Measurements from ENCODE around the gene ASPSCR1.

ASPSCR1 gene

GRCh38 chr17:81960130-81960958 lies 17.1 kb upstream of the ASPSCR1 start:
- no peak for FAIRE-seq

DNA sequence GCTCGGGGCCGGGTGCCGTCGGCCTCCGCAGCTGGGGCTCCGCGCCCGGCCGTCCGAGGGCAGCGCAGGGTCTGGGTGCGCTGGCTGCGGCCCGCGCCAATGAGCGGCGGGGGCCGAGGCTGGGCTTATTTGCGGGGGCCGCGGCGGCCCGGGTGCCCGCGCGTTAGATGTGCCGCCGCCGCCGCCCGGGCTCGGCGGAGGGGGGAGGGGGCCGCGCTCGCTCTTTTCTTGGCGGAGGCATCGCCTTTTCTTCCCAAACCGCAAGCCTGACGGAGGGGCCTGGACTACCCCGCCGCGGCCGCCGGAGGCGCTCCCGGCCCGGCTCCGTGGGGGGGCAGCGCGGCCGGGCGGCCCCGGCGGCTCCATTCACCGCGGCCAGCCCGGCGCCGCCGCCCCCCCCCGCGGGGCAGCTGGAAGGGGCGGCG lies 16.3 kb upstream of the ASPSCR1 start, which contains the start of gene NOTUM:
NOTUM (minus strand) TSS at position 101 of the 425 bp plus-strand sequence. CDS start 278 bp downstream, outside the sequence.
- FAIRE-seq = no peak
- DNase-seq (ENCODE audit: insufficient read length, low spot score) = no peak

More at GRCh38 chr17:81960130-81960958, 17.1 kb upstream of the ASPSCR1 start:
- TF ChIP-seq POLR2A (IDR thresholded peaks at IDR 0.05; ENCODE audit: low read depth, low read length) = no peak
- TF ChIP-seq TAF1 (IDR thresholded peaks at IDR 0.05; ENCODE audit: low read depth, low read length) = no peak
- TF ChIP-seq PAX5 (IDR thresholded peaks at IDR 0.05; ENCODE audit: insufficient read depth, low read length, severe bottlenecking) = no peak
- no peak for TF ChIP-seq POLR2AphosphoS5 (IDR thresholded peaks at IDR 0.05; ENCODE audit: low read depth, low read length)
- no peak for TF ChIP-seq POU2F2 (IDR thresholded peaks at IDR 0.05; ENCODE audit: low read depth, low read length)
- TF ChIP-seq SPI1 (IDR thresholded peaks at IDR 0.05; ENCODE audit: low read depth, low read length) = no peak
- DNase-seq (ENCODE audit: insufficient read length, low spot score) = no peak

DNA sequence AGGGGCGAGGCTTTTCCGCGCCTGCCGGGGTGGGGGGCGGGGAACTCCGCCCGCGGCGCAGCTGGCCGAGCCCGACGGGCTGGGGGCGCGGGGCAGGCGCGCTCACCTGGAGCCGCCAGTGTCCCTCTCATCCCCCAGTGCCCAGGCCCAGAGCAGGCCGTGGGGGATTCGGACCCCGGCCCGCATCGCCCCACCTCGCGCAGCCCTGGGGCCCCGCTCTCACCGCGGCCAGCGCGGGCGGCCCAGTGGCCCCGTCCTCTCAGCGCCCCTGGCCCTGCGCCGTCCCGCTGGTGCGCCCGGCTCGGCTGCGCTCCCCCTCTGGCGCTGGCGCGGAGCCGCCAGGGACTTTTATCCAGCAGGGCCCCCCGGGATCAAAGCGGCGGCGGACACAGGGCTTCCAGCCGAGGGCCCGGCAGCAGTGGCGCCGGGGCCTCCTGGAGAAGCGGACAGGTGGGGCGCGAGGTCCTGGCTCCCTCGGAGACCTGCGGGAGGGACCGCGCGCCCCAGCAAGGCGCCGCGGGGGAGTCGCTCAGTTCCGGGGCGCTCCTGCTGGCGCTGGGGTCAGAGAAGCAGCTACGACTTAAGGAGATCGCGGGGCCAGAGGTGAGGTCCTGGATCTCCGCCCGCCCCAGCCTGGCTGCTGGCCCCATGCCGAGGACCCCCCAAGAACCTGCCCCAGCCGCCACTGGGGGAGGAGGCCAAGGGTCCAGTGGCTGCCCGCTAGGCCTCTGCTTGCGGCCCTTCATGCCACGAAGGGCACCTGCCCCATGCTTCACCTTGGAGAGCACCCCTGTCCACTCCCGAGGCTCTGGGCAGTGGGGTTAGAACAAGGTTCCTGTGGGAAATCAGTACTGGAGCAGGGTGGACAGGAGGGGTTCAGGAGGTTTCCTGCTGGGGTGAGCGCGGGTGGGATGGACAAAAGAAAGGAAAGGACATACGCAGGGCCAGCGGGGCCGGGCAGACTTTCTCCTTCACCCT lies 15.6 kb upstream of the ASPSCR1 start:
- FAIRE-seq = no peak
- TF ChIP-seq SPI1 (IDR thresholded peaks at IDR 0.05; ENCODE audit: low read depth, low read length) = no peak
- no peak for TF ChIP-seq POU2F2 (IDR thresholded peaks at IDR 0.05; ENCODE audit: low read depth, low read length)
- TF ChIP-seq POLR2A (IDR thresholded peaks at IDR 0.05; ENCODE audit: low read depth, low read length) = no peak
- no peak for TF ChIP-seq TAF1 (IDR thresholded peaks at IDR 0.05; ENCODE audit: low read depth, low read length)
- no peak for TF ChIP-seq PAX5 (IDR thresholded peaks at IDR 0.05; ENCODE audit: insufficient read depth, low read length, severe bottlenecking)
- TF ChIP-seq POLR2AphosphoS5 (IDR thresholded peaks at IDR 0.05; ENCODE audit: low read depth, low read length) = no peak
- DNase-seq (ENCODE audit: insufficient read length, low spot score) = no peak

More for the DNA sequence above, 16.3 kb upstream of the ASPSCR1 start, which contains the start of gene NOTUM:
- no peak for TF ChIP-seq POLR2AphosphoS5 (IDR thresholded peaks at IDR 0.05; ENCODE audit: low read depth, low read length)
- TF ChIP-seq POLR2A (IDR thresholded peaks at IDR 0.05; ENCODE audit: low read depth, low read length) = no peak
- no peak for TF ChIP-seq TAF1 (IDR thresholded peaks at IDR 0.05; ENCODE audit: low read depth, low read length)
- no peak for TF ChIP-seq POU2F2 (IDR thresholded peaks at IDR 0.05; ENCODE audit: low read depth, low read length)
- TF ChIP-seq SPI1 (IDR thresholded peaks at IDR 0.05; ENCODE audit: low read depth, low read length) = no peak

- no peak for TF ChIP-seq PAX5 (IDR thresholded peaks at IDR 0.05; ENCODE audit: insufficient read depth, low read length, severe bottlenecking)
- no peak for TF ChIP-seq TAF1 (IDR thresholded peaks at IDR 0.05; ENCODE audit: low read depth, low read length)
- no peak for TF ChIP-seq POU2F2 (IDR thresholded peaks at IDR 0.05; ENCODE audit: low read depth, low read length)
- no peak for TF ChIP-seq SPI1 (IDR thresholded peaks at IDR 0.05; ENCODE audit: low read depth, low read length)
- TF ChIP-seq POLR2AphosphoS5 (IDR thresholded peaks at IDR 0.05; ENCODE audit: low read depth, low read length) = no peak
- TF ChIP-seq POLR2A (IDR thresholded peaks at IDR 0.05; ENCODE audit: low read depth, low read length) = no peak
- DNase-seq (ENCODE audit: insufficient read length, low spot score) (no peak), FAIRE-seq (no peak)
Observed at GRCh38 chr17:81962499-81963441, 14.7 kb upstream of the ASPSCR1 start.

DNA sequence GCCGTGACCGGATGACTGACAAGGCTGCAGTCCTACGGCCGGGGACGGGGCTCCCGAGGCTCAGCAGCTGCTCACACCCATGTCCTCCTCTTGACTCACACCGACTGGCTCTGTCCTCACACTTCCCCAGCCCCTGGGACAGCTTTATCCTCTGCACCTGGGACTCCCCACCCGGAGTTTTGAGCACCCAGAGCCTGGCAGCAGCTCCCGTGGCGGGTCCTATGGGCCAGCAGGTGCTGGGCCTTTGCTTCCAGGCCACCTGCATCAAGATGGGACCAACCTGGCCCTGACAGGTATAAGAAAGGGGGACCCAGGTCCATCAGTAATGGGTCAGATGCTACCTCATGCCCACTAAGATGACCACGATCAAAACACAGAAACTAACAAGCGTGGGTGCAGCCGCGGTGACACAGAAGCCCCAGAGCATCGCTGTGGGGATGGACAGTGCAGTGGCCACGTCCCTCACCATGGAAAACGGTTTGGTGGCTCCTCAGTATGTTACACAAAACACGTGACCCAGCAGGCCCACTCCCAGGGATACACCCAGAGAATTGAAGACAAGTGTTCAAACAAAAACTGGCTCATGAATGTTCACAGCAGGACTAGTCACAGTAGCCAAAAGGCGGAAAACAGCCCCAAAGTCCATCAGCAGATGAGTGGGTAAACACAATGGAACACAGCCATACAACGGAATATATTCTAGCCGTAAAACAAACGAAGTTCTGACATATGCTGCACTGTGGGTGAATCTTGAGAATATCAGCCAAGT lies 13.2 kb upstream of the ASPSCR1 start:
- FAIRE-seq (no peak), DNase-seq (ENCODE audit: insufficient read length, low spot score) (no peak)

DNA sequence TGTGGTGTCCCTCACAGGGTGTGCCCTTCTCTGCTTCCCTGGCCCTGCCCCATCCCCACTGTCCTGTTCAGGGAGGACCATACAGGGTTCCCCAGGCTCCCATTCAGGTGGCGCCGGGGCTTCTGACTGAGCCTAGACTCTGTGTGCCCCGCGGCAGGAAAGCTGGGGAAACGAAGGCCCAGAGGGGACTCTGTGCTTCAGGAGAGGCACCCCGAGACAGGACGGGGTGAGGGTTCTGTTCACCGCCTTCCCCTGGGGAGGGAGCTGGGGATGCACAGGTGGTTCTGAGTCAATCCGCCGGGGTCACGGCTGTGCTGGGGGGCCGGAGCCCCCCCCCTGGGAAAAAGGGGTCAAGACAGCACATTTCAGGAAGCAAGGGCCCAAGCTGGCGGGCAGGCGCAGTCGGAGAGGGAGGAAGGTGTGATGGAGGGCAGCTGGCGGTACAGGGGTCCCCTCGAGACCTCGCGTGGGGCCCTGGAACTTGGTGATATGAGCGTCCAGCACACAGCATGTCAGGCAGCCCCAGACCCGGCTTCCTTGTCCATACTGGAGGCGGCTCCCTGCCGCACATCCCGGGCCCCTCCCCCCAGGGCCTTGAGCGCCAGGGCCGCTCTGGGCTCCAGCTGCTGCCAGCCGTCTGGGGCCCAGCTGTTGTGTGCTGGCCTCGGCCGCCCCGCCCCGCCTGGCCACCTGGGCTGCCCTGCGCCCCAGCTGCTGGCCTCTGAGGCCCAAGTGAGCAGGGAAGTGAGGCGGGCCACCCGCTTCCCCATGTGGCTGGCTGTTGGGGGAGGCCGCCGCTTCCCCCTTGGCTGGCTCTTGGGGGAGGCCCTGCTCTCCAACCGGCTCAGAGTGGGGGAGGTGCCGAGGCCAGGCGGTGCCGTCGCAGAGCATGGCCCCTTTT lies 10.8 kb upstream of the ASPSCR1 start:
- FAIRE-seq = no peak
- TF ChIP-seq POLR2A (IDR thresholded peaks at IDR 0.05; ENCODE audit: low read depth, low read length) (no peak), POLR2AphosphoS5 (IDR thresholded peaks at IDR 0.05; ENCODE audit: low read depth, low read length) (no peak), POU2F2 (IDR thresholded peaks at IDR 0.05; ENCODE audit: low read depth, low read length) (no peak), TAF1 (IDR thresholded peaks at IDR 0.05; ENCODE audit: low read depth, low read length) (no peak), PAX5 (IDR thresholded peaks at IDR 0.05; ENCODE audit: insufficient read depth, low read length, severe bottlenecking) (no peak), SPI1 (IDR thresholded peaks at IDR 0.05; ENCODE audit: low read depth, low read length) (no peak)

More for the DNA sequence above, 13.2 kb upstream of the ASPSCR1 start:
- no peak for TF ChIP-seq PAX5 (IDR thresholded peaks at IDR 0.05; ENCODE audit: insufficient read depth, low read length, severe bottlenecking)
- no peak for TF ChIP-seq SPI1 (IDR thresholded peaks at IDR 0.05; ENCODE audit: low read depth, low read length)
- TF ChIP-seq POU2F2 (IDR thresholded peaks at IDR 0.05; ENCODE audit: low read depth, low read length) = no peak

DNA sequence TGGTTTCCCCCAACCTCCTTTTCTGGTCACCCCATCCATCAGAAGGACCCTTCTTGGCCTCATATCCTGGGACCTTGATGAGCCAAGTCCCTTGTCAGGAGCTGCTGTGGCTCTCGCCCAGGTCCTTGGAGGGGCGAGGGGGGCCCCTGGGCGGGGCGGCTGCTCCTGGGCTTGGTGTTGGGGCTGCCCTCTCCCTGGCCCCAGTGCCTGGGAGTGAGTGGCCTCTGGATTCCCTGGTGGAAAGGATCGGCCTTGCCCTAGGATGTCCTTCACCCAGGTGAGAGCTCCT lies 10.2 kb upstream of the ASPSCR1 start:
- FAIRE-seq (no peak), DNase-seq (ENCODE audit: insufficient read length, low spot score) (no peak)

More for the DNA sequence above, 10.8 kb upstream of the ASPSCR1 start:
- no peak for DNase-seq (ENCODE audit: insufficient read length, low spot score)

More for the DNA sequence above, 10.2 kb upstream of the ASPSCR1 start:
- TF ChIP-seq POLR2AphosphoS5 (IDR thresholded peaks at IDR 0.05; ENCODE audit: low read depth, low read length) (no peak), TAF1 (IDR thresholded peaks at IDR 0.05; ENCODE audit: low read depth, low read length) (no peak), POLR2A (IDR thresholded peaks at IDR 0.05; ENCODE audit: low read depth, low read length) (no peak), PAX5 (IDR thresholded peaks at IDR 0.05; ENCODE audit: insufficient read depth, low read length, severe bottlenecking) (no peak), POU2F2 (IDR thresholded peaks at IDR 0.05; ENCODE audit: low read depth, low read length) (no peak), SPI1 (IDR thresholded peaks at IDR 0.05; ENCODE audit: low read depth, low read length) (no peak)

All from GM12891 (cell line).